H54 (cell line): ENCODE data around the gene EEFSEC.

Source experiments
- DNase-seq: peaks from one replicate; pipeline ENCODE4 v3.0.0; 2011; ENCODE audit warnings: low spot score, mixed read lengths; ENCODE audit not compliant: insufficient read length
- FAIRE-seq: peaks from 3 replicates; lab custom pipeline; 2011; peaks lifted over from hg19 to GRCh38; lab: Jason Lieb, UNC
- POLR2A ChIP-seq: IDR thresholded peaks from 2 replicates; pipeline ENCODE4 v1.6.1; 2011; ENCODE audit warnings: low read depth, mild to moderate bottlenecking, low read length

The EEFSEC gene

DNA sequence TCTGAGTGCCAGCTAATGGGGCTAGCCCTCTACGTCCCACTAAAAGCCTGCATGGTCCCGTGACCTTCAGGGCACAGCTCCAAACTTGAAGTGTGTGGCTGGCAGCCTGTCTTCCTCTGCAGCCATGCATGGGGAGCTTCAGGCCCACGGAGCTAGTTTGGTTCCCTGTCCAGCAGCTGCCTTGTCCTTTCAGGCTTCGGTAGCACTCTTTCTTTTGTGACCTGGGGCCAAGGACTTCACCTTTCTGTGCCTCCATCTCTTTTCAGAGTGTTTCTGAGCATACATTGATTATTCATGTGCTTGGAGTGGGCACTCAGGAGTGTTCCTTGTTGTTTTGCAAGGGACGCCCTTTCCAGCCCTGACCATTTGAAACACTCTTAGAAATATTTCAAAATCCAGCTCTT lies 158.2 kb downstream of the EEFSEC start:
- DNase-seq (no peak), FAIRE-seq (no peak)
- no peak for TF ChIP-seq POLR2A

DNA sequence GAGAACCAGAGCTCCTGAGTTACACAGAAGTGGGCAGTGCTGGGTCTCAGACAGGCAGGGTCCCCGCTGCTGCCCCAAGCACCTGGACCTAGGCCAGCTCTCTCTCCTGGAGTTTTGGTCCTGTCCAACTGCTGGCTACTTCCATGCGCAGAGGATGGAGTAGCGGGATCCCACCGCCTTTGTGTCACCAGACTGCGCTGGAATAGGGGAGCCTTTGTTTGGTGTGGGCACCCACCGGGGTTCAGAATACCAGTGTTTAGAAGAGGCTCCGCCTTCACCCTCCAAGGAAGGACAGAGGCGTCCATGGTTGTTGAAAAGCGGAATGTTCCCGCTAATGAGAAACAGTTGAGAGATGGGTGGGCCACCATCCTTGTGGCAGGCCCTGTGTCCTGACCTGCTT lies 159.0 kb downstream of the EEFSEC start:
- FAIRE-seq: no peak
- TF ChIP-seq POLR2A: no peak
- no peak for DNase-seq

- FAIRE-seq (no peak), DNase-seq (no peak)
- TF ChIP-seq POLR2A: no peak
Measured at GRCh38 chr3:128313071-128313725, 159.9 kb downstream of the EEFSEC start.

DNA sequence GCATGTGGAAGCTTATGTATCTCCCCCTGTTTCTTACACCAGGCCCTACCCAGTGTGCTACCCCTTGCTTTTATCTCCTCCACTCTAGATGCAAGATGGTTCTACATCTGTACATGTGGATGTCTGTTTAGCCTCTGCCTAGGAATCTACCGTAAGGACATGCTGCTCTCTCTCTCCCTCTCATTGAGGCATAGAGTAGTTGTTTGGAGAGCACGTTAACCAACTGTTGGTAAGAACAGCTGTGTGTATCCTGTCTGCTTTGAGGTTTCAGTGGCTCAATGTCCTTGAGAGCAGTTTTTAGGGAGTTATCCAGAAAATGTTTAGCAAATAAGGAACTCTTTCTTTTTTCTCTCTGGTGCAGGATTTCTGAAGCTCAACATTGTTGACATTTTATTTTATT lies 160.7 kb downstream of the EEFSEC start:
- DNase-seq (no peak), FAIRE-seq (no peak)
- no peak for TF ChIP-seq POLR2A

DNA sequence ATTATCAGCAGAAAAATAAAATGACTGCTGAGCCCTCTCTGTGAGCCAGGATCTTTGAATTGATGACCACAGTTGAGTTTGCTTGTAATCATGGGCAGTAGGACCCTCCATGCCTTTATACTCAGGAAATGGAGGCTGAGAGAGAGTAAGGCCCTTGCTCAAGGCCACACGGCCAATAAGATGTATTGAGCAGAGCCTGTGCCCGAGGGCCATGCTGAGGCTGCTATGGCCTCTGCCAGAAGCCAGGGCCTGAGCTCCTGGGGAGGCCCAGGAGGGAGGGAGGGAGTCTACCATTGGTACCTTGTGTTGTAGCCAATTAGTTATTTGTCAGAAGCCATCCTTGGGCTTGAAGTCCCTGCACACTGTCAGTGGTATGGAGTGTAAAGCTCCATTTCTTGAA lies 162.0 kb downstream of the EEFSEC start:
- FAIRE-seq (no peak), DNase-seq (no peak)
- no peak for TF ChIP-seq POLR2A

DNA sequence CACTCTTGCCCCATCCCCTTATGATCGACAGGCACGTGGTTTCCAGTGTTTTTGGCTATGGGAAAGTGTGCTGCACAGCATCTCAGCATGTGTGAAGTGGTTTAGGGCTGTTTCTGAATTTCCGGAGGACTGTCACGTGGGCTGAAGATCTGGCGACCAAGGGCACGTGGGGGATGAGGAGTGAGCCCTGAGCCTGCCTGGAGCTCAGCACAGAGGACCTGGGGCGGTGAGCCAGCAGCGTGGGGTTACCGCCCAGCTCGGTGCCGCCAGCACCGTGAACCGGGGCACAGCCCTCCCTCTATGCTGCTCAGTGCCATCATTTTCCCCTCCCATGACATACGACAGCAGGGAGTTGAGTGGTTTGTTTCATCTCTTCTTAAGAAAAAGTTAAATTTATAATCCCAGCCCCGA lies 163.2 kb downstream of the EEFSEC start:
- DNase-seq (no peak), FAIRE-seq (no peak)
- TF ChIP-seq POLR2A: no peak

DNA sequence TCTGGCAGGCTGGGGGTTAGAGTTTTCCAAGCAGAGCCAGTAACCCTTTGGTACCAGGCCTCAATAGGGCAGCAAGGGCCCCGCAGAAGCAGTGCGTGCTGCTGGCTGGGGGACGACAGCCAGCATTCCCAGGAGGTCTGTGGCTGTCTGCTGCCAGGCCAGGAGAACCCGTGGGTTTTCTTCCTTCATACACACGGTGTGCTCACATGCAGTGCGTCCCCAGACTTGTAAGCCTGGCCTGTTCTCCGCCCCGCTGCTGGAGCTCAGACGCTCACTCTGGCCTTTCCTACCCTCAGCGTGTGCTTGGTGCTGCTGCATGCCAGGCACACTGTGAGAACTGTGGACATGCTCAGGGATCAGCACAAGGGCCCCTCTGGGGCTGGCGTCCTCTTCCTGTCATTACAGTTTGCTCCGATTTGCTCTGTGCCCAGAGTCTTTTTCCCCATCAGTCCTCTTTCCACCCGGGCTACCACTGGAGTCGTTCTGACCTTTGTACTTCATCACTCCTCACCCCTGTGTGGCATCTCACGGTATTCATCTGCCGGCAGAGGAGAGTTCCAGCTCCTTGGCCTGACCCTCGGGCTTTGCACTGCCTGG lies 163.9 kb downstream of the EEFSEC start:
- TF ChIP-seq POLR2A: no peak
- DNase-seq (no peak), FAIRE-seq (no peak)

DNA sequence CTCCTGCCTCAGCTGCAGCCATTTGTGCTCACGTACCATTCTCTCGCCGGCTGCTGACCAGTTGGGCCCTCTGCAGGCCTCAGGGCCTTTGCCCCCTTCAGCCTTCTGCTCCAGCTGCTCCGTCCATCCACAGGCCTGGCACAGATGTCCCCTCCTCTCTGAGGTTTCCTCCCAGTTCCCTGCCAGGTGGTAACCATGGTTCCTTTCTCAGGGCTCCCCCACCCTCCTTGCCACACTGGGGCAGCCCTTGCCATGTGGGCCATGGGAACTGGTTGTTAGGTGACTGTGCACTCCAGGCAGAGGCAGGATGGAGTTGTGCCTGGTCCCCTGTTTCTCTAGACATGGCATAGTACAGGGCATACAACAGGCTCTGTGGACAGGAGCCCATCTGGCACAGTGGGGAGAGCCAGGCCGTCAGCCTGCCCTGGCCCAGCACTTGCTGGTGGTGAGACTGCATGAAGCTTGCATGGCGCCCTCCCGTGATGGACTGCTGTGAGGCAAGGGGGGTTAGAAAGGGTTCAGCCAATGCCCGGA lies 164.5 kb downstream of the EEFSEC start:
- no peak for TF ChIP-seq POLR2A
- FAIRE-seq: no peak
- DNase-seq: no peak

DNA sequence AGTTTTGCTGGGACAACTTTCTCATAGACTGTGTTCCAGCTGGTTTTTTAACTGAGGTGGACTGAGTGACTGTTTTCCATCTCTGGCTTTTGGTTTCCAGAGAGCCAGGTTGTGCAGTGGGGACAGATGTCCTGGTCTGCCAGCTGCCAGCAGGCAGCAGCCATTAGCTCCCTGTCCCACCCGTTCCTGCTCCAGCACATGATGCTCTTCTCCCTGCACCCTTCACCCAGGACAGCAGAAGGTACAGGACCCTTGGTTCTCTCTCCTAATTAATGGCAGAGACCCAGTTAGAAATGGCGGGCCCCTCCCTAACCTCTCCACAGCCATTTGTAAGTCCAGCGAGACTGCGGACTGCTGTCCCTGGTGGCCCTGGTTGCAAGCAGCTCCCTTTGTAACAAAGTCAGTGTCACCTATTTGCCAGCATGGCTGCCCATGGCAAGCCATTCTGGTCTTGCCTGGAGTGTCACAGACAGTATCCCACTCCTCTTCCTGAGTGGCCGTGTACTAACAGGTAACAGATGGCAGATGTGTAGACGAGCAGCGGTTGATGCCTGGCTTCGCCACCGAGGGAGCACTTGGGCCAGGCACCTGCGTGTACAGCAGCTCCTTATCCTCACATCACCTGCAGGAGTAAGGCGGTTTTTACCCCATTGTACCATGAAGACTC lies 165.1 kb downstream of the EEFSEC start:
- DNase-seq (no peak), FAIRE-seq (no peak)
- no peak for TF ChIP-seq POLR2A

DNA sequence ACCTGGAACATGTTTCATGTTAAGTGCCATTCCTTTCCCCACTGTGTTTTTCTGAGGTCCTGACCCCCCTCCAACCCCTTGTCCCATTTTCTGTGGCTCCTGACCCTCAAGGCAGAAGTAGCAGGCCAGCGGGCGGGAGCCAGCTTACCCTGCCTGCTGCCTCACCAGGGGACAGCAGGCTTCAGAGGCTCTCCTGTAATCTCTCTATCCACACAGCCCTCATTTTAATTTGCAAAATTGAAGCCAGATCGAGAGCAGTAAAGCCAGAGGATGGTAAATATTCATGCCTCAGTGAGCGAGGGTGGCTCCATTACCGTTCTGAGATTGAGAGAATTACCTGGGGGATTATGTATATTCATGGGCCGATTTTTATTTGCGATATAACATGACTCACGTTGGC lies 165.8 kb downstream of the EEFSEC start:
- FAIRE-seq (no peak), DNase-seq (no peak)
- no peak for TF ChIP-seq POLR2A

- FAIRE-seq (no peak), DNase-seq (no peak)
- no peak for TF ChIP-seq POLR2A
Measured at GRCh38 chr3:128319741-128320141, 166.5 kb downstream of the EEFSEC start.

DNA sequence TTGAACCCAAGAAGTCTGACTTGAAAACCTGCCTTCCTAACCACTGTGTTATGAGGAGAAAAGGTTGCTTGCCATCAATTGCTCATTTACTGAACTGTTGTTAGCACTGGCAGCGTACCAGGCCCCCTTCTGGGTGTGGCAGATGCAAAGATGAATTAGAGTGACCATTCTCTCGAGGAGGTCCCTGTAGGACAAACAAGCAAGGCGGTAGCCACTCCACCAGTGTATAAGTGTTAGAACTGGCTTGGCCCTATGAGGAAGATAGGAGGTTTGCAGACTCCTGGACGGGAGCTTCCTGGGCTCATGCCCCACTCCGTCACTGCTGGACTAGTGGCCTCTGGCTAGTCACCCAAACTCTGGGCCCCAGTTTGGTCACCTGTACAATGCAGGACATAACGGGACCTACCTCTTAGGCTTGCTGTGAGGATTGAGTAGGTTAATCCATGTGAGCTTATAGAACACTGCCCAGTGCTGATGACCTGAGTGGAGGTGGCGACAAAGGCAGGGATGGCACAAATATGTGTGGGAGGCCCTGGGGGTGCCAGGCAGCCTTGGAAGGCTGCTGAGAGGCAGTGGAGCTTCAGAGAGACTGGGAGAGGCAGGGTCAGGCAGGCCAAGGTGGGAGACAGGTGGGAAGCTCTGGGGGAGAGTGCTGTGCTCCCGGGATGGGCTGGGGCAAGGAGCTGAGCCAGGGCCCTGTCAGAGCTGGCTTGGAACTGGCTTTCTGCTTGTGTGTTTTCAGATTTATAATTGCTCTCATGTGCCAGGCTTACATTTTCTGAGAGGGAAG lies 167.5 kb downstream of the EEFSEC start:
- FAIRE-seq: no peak
- no peak for TF ChIP-seq POLR2A

GRCh38 chr3:128321418-128321817 lies 168.1 kb downstream of the EEFSEC start:
- FAIRE-seq: no peak
- no peak for TF ChIP-seq POLR2A
- no peak for DNase-seq

More for the DNA sequence above, 167.5 kb downstream of the EEFSEC start:
- DNase-seq: no peak
